ENCODE measurements around the gene PRKCZ.

The PRKCZ gene

GRCh38 chr1:2232916-2233438 lies 182.8 kb downstream of the PRKCZ start:
- no peak for DNase-seq

DNA sequence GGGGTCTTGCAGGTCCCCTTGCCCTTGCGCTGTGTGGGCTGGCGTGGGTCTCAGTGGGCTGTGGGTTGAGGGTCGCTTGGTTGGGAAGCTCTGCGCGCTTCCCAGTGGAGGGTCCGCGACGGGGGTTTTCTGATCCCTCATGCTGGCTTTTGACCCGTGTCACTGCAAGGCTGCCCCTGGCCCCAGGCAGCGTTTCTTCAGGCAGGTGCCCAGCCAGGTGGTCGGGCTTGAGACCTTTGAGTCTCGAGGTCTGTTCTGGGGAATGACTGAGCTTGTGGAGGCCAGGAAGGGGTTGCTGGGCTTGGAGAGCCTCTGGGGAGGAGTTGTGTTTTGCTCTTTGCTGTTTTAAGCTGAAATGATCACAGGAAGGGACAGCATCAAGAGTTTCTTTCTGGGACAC lies 183.3 kb downstream of the PRKCZ start:
- DNase-seq: no peak

GRCh38 chr1:2233997-2234761 lies 184.0 kb downstream of the PRKCZ start:
- peak; percentile 56 to 58 for DNase-seq

DNA sequence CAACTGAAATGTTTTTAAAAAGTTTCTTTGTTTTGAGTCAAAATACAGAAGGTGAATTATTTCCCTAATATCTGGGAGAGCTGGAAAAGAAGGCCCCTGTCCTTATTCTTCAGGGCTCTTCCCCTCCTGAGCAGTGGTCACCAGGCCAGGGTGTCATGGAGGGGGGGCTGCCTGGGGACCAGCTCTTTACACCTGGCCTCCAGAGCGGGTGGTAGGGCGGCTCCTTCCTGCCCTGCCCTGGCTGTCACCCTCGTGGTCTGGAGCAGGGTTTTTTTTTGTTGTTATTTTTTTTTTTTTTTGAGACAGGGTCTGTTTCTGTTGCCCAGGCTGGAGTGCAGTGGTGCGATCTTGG lies 184.5 kb downstream of the PRKCZ start:
- no peak for DNase-seq
